SIG-M5 (cell line): ENCODE results near the gene STXBP5.

Experiments used
- DNase-seq: peaks from one replicate; lab custom pipeline; 2025; lab: John Stamatoyannopoulos, UW

Gene STXBP5

DNA sequence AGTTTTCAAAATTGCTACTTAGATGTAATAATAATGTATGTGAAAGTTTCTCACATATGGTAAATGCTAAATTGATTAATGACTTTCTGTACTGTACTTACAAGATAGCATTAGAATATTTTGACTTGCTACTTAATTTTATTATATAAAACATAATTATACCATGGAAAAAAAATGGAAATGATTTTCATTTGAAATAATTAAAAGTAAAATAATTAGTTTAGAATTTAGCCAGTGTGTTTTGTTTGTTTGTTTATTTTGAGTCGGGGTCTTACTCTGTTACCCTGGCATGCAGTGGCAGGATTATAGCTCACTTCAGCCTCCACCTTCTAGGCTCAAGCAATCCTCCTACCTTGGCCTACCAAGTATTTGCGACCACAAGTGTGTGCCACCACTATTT, 7.1 kb downstream of the STXBP5 start:
- no peak for DNase-seq

GRCh38 chr6:147211831-147212230, 7.6 kb downstream of the STXBP5 start:
- DNase-seq = no peak

- no peak for DNase-seq
These were observed 8.4 kb downstream of the STXBP5 start for GRCh38 chr6:147212622-147213021.

- no peak for DNase-seq
These were observed 9.6 kb downstream of the STXBP5 start for GRCh38 chr6:147213772-147214171.

DNA sequence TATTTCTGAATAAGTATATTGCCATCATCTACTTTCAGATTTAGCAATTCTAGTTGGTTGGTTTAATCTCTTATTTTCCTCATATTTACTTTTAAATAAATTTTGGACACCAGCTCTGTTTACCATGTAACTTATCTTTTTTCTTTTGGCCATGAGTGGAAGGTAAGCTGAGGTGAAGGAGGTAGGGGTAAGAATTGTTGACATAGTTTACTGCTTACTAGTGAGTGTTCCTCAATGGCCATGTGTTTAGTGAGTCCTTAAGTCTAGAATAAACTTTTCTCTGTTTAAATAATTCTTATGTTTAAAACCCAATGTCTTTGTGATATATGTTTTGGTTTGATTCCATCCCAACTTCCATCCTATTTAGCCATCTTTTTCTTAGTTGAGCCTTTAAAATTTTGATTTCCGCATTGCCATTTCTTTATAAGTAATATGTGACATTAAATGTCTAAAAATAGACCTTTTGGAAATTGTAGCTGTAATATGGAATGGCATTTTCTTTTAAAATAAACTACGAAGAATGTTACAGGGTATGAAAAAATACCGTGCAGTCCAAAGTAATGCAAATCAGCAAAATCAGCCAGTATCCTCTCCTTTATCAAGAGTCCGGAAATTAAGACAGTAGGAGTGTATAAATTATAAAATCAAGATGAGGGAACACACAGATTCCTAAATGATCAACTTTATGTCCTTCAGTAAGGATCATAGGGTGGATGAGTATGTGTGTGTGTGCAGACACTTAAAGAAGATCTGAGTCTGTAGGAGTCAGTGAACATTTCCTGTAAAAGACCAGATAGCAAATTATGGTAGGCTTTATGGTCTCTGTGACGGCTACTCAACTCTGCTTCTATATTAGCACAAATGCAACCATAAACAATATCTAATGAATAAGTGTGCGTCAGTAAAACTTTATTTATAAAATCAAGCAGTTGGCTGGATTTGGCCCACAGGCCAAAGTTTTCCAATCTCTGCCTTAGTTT, 10.3 kb downstream of the STXBP5 start:
- no peak for DNase-seq

GRCh38 chr6:147216915-147217314, 12.7 kb downstream of the STXBP5 start:
- DNase-seq = no peak

GRCh38 chr6:147217840-147218404, 13.7 kb downstream of the STXBP5 start:
- DNase-seq = no peak

DNA sequence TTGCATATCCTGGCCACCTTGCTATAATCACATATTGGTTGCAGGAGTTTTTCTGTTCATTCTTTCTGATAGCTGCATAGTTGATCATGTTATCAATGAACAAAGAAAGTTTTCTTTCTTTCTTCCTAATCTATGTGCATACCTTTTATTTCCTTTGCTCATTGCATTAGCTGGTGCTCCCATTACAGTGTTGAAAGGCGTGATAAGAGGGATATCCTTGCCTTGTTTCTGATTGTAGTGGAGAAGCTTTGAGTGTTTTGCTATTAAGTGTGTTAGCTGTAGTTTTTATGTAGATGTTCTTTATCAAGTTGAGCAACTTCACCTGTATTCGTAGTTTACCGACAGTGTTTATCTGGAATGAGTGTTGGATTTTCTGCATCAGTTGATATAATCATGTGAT, 14.6 kb downstream of the STXBP5 start:
- DNase-seq = no peak

GRCh38 chr6:147219463-147219862, 15.2 kb downstream of the STXBP5 start:
- DNase-seq = no peak

GRCh38 chr6:147220345-147220744, 16.1 kb downstream of the STXBP5 start:
- no peak for DNase-seq

DNA sequence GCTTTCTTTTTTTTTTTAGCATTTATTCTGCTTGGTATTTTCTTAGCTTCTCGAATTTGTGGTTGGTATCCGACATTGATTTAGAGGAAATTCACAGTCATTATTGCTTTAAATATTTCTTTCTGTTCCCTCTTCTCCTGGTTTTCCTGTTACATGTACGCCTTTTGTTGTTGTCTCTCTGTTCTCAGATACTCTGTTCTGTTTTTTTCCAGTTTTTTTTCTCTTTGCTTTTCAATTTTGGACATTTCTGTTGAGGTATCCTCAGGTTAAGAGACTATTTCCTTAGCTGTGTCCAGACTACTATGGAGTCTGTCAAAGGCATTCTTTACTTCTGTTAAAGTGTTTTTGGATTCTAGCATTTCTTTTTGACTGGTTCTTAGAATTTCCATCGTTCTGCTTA, 17.5 kb downstream of the STXBP5 start:
- DNase-seq = no peak

DNA sequence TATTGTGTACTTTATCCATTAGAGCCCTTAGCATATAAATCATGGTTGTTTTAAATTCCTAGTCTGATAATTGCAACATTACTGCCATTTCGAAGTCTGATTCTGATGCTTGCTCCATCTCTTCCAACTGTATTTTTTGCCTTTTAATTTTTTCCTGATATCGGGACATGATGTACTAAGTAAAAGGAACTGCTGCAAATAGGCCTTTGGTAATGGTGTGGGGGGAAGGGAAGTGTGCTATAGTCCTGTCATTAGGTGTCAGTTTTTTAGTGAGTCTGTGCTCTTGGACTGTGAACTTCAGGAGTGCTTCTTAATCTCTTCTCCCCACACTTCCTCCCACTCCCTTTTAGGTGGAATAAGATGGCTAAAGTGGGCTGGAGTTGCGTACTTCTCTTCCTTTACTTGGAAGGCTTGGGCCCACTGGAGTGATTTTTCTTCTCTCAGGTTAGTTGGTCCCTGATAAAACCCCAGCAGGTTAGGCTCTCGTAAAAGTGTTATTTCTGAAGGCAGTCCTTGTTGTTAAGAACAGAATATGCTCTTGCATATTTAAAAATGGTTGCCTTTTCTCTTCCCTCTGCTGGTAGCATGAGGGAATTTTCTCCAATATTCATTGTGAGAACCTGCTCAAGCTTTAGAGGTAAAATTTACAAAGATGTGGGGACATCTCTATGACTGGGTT, 18.1 kb downstream of the STXBP5 start:
- no peak for DNase-seq

DNA sequence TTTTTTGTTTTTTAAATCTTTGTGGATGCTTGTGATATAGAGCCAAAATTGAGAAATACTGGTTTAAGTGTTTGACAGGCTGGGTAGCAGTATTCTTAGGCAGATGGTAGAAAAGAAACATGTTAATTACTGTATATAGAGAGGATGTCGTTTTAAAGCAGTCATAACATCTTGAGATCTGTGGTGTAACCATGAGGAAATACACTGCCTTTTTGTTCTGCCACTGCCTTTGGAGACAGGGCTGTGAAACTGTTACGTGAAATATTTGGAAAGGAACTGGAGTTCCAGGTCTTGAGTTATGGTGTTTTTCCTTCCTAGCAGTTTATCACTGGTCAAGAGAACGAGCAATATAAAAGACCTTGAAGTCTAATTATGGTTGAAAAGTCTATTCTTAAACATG, 19.5 kb downstream of the STXBP5 start:
- DNase-seq = no peak

DNA sequence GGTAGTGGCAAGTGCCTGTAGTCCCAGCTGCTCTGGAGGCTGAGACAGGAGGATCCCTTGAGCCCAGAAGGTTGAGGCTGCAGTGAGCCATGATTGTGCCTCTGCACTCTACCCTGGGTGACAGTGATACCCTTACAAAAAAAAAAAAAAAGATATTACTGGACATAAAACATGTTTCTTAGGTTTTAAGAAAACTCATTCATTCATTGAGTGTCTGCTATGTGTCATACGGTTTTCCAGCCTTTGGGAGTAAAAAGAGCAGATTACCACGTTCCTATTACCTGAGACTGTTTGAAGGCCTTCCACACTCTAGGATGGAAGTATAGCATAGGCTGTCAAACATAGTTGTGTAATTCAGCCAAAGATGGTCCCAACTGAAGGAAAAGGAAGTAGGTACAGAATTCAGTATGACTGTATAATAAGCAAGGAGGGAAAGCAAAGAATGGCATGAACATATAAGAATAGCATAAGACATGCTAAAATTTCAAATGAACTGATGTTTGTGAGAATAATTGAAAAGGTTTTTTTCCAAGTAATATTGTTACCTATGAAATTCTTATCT, 22.0 kb downstream of the STXBP5 start:
- DNase-seq = no peak

DNA sequence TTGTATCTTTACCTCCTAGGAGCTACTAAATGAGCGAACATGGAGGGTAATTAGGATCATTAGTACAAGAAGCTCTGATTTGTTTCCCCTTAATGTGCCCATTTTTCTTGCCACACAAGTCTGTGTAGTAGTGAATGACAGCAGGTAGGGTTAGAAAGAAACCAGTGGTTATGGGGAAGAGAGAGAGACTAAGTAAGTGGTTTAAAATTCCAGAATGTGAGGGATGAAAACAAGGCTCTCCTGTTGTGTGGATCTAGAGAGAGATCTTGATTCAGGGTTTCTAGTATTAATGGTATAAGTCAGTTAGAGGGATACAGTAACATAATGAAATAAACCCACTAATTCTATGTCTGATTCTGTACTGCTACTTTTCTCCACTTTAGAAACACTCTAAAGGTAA, 22.7 kb downstream of the STXBP5 start:
- no peak for DNase-seq

DNA sequence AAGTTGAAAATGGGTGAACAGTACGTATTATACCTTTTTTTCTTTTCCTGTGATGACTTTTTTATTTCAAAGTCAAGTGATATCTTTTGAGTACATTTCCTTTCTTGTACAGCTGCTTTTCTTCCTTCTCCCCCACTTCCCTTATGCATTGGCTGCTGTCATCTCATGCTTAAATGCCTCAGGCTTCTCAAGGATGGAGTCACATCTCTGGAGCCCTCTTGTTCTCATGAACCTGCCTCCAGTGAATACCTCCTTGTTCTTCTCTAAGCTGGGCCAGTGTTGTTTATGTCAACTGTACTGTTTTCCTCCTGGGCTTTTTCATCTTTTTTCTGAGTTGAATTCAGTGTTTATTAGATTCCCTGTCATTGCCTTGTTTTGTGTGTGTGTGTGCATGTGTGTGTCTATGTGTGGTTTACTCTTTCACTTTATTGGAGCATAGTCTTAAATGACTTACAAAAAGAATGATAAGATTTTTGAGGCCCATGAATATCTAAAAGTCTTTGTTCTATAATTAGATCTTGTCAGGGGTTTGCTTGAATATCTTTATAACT, 23.6 kb downstream of the STXBP5 start:
- no peak for DNase-seq

- DNase-seq = no peak
These were observed 27.4 kb downstream of the STXBP5 start for GRCh38 chr6:147231589-147231988.

DNA sequence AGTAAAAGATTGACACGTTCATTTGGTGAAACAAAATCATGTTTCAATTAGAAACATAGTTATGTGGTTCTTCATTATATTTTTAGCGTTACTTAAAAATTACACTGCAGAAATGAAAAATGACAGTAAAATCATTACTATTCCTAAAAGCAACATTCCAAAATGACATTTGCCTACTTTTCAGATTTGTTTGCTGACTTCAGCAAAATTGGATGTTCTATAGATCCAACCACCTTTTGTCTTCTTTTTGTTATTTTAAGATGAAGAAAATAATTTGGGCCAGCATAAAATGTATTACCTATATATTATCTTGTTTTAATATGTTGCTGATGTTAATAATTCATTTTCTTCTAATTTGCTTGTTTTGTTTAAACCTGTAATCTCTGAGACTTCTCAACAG, 30.5 kb downstream of the STXBP5 start:
- no peak for DNase-seq

DNA sequence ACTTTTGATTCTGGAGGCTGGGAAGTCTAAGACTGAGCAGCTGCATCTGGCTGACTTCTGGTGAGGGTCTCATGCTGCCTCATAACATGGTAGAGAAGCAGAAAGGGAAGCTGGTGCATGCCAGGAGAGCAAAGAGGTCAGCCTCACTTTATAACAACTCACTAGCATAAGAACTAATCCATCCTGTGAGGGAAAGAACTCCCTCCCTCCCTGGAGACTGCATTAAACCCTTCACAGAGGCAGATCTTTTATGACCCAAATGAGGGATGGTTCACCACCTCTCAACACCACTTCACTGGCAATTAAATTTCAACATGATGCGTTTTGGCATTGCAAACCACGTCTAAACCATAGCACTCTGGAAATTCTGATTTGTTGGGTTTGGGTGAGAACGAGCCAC, 33.9 kb downstream of the STXBP5 start:
- DNase-seq = no peak

- no peak for DNase-seq
These were observed 34.7 kb downstream of the STXBP5 start for GRCh38 chr6:147238906-147239305.

DNA sequence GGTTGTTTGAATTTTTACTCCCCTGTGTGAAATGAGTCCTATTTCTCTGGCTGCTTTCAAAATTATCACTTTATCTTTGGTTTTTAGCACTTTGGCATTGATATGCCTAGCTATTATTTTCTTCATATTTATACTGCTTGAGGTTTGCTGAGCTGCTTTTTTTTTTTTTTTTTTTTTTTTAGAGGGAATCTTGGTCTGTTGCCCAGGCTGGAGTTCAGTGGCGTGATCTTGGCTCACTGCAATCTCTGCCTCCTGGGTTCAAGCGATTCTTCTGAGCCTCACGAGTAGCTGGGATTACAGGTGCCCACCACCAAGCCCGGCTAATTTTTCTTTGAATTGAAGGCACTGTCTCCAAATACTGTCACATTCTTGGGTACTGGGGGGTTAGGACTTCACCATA, 40.6 kb downstream of the STXBP5 start:
- no peak for DNase-seq

DNA sequence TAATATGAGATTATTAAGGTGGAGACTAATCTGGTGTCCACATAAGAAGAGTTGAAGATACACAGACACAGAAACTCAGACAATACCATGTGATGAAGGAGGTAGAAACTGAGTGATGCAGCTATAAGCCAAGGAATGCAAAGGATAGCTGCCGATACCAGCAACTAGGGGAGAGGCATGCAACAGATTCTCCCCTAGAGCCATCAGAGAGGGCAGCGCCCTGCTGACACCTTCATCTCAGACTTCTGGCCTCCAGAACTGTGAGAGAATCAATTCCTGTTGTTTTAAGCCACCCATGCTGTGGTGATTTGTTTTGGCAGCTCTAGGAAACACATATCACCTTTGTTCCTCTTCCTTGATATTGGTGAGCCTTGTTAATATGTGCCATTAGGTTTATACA, 41.5 kb downstream of the STXBP5 start:
- DNase-seq = no peak
